HG03565 (cell line): Measurements from ENCODE around the gene KLK10.
"Not testable (repeated sequence)": the region's sequence is repeated elsewhere in the genome, so short reads cannot be mapped to it uniquely, and the experiment has no call there.

Source experiments
- ATAC-seq: cut with Tn5 transposase; IDR thresholded peaks from one replicate; pipeline ENCODE4 v1.9.1; 2021; ENCODE audit warnings: mild to moderate bottlenecking, moderate library complexity; ENCODE audit not compliant: unreplicated experiment

KLK10 gene

GRCh38 chr19:51003316-51003715 is 16.2 kb downstream of the KLK10 start:
- ATAC-seq: no peak

DNA sequence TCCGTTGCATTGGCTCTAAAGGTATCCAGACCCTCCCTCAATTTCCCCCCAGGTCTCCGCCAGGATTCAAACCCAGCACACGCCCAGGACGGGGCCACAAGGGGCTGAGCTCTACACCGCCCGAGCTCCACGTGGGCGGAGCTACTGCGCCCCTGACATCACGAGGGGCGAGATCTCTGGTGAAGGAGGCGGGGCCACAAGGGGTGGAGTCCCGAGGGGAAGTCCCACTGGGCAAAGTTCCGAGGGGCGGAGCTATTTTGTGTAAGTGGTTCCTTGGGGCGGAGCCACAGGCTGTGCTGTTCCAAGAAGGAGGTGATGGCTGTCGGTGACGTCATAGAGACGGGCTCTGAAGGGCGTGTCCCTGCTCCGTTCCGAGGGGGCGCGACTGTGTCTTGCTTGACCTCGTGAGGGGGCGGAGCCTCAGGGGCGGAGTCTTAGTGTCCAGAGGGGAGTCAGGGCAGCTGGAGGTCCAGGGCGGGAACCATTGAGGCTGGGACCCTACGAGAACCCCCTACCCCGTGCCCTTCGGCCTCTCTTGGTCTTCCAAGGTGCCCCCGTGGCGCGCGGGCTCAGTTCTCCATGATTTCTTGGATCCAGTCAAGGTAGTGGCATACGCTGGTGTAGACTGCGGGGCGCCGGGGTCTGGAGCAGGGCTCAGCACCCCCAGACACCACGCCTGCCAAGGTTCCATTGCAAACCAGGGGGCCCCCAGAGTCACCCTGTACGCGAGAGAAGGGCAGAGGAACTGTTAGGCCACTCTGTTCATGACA is 16.8 kb downstream of the KLK10 start:
- no peak for ATAC-seq

DNA sequence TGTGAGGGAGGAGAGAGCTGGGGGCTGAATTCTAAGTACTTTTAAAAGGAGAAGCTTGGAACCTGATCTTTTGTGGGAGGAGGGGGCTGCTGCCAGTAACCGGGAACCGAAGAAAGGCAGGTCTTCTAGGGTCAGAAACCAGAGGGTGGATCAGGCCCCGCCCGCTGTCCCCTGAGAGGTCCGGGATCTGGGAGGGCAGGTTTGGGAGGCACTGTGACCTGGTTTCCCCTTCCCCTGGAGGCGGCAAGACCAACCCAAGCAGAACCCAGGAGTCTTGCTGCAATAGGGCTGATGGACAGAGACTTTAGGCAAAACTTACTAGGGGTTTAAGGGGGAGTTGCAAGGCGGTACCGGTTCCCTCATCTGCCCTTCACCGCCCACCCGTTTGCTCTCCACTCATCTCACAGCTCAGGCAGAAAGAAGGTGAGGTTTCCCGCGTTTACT is 17.4 kb downstream of the KLK10 start:
- ATAC-seq: no peak

GRCh38 chr19:51001515-51001914 is 18.0 kb downstream of the KLK10 start, which contains the start of gene KLK8:
KLK8 (minus strand) TSS chr19:51001604; CDS start chr19:51001167, 437 bp downstream.
- no peak for ATAC-seq

DNA sequence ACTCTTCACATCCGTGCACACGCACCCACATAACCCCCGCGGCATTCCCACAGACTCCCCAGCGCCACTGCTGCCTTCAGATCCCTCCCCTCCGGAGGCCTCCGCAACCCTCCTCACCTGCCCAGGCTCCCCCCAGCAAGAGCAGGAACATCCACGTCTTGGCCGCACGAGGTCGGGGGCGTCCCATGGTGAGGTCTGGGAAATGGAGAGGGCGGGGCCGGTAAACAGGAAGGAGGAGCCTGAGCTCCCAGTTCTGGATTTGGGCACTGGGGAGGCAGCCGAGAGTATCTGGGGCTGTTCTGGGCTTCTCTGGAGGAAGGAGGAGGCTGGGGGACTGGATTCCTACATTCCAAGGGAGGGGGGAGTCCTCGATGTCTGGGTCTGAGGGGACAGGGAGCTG is 18.5 kb downstream of the KLK10 start:
- no peak for ATAC-seq

DNA sequence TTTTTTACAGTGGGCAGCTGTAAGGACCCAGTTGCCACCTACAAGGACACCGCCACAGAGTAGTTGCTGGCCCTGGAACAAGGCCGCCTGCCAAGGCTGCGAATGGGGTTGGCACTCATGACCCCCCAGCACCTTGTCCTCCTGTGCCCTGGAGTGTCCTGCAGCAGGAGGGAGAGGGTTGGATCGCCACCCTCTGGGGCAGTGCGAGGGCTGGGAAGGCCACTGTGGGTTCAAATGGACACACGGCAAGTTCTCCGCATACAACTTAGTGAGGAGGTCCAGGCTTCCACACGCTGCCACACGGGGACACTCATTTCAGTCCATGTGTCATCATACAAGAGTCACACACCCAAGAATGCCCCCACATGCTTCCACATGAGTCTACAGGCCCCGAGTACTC is 19.1 kb downstream of the KLK10 start:
- no peak for ATAC-seq

DNA sequence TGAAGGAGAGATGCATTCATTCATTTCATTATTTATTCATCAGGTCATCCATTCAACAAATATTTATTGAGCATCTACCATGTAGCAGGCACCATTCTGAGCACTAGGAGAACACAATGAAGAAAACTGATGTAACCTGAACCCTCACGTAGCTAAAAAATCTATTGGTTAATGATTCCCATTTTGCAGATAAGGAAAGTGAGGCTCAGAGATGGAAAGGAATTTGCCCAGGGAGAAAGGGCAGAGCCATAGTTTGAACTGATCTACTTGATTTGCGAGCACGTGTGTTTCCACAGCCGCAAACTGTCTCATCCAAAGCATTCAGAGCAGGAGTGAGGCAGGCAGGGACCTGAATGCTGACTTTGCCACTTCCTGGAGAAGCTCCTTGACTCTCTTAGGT is 20.8 kb downstream of the KLK10 start:
- no peak for ATAC-seq

- ATAC-seq: no peak
Measured at GRCh38 chr19:50998061-50998460, 21.4 kb downstream of the KLK10 start.

DNA sequence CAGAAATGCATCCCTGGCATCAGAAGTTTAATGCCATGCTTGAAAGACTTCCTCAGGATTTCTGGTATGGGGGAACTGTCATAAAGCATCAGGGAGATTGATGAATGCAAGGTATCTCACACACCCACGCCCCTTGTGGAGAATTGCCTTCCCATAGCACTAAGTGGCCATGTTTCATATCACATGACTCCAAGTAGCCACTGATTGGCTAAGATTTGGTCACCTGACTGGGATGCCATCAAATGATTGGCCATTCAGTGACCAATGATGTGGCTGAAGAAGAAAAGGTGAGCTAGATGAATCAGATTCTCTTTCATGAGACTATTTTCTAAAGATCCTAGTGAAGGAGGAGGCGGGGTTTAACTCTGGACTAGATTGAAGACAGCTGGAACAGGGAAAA is 25.4 kb downstream of the KLK10 start:
- no peak for ATAC-seq

DNA sequence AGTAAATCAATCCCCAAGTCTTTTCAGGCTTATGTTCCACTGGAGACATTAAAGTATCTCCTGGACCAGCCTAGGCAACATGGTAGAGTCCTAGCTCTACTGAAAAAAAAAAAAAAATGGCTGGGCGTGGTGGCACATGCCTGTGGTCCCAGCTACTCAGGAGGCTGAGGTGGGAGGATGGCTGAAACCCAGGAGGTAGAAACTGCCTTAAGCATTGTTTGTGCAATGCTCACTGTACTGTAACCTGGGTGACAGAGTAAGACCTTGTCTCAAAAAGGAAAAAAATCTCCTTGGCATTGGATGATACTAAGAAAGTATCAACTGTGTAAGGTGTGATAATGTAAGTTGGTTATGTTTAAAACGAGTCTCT is 26.9 kb downstream of the KLK10 start:
- ATAC-seq: no peak

DNA sequence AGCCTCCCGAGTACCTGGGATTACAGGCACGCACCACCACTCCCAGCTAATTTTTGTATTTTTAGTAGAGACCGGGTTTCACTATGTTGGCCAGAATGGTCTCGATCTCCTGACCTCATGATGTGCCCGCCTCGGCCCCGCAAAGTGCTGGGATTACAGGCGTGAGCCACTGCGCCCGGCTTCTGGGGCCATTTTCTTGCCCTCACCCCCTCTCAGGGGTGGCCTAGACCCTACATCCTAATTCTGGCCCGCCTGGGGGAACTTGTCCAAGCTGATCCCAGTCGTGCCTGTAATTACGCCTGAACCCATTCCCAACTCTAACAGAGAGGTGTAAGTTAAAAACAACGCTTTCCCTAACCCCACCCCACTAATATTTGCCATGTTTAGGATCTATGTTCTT is 35.1 kb downstream of the KLK10 start:
- ATAC-seq: not testable (repeated sequence)

- no peak for ATAC-seq
Measured at GRCh38 chr19:50983625-50984292, 35.8 kb downstream of the KLK10 start, which contains the start of gene KLK7. KLK7 (minus strand) TSS chr19:50983917; CDS start chr19:50982399, 1,518 bp downstream.

GRCh38 chr19:50982186-50982585 is 37.3 kb downstream of the KLK10 start:
- ATAC-seq: no peak

DNA sequence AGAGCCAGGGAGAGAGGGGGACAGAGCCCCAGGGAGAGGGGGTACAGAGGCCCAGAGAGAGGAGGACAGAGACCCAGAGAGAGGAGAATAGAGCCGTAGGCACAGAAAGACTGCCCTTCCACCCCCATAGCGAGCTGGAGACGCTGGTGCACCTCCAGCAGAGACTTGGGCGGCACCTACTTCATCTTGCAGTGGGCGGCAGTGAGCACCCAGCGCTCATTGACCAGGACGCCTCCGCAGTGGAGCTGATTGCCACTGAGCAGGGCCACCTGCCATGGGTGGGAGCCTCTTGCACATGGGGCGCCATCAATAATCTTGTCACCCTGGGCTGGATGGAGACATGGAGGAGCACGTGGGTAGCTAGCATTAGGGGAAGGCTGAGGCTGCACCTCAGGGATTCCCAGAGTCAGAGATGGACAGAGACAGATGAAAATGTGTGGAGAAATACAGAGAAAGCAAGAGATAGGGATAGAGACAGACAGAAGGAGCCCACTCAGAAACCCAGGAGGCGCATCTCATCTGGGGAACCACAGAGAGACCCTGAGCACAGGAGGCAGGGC is 37.8 kb downstream of the KLK10 start:
- ATAC-seq: no peak

DNA sequence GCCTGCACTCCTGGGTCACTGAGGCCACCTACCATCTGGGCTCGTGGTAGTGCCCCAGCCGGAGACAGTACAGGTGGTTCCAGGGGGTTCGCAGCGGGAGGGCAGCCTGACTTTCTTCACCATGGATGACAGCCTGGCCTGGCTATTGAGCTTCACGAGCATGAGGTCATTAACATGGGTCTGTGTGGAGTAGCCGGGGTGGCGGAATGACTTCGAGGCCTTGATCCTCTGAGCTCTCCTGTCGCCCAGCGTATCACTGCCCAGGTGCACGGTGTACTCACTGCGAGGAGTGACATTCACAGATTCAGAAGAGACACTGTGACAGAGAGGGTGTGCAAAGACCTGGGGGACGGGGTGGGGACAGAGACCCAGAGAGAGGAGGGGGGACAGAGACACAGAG is 39.3 kb downstream of the KLK10 start:
- no peak for ATAC-seq

DNA sequence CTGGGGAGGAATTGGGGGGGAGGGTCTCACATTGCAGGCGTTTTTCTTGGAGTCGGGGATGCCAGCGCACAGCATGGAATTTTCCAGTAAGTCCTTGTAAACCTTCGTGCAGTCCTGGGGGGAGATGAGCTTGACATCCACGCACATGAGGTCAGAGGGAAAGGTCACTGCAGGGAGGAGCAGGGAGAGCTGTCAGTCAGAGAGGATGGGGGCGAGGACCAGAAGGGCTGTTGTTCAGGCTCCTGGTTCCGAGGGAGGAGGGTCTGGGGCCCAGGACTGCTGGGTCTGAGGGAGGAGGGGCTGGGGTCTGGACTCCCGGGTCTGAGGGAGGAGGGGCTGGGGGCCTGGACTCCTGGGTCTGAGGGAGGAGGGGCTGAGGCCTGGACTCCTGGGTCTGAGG is 39.8 kb downstream of the KLK10 start:
- no peak for ATAC-seq

GRCh38 chr19:50978772-50979390 is 40.6 kb downstream of the KLK10 start:
- ATAC-seq: no peak

GRCh38 chr19:50977626-50978025 is 41.9 kb downstream of the KLK10 start:
- no peak for ATAC-seq

DNA sequence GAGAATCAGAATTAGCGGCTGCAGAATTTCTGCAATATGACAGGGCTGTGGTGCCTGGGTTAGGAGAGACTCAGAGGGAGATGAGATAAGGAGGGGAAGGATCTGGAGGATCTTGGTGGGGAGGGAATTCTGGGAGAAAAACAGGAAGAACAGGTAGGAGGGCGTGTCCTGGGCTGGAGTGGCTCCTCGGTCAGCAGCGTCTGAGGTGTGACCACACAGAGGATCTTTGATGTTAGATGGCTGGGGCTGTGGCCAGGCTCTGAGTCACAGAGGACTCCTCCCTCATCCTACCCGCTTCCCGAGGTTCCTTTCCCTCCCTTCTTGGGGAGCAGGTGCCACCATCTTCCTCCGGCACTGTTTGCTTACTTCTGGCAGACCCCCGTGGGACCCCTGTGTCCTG is 43.7 kb downstream of the KLK10 start:
- no peak for ATAC-seq

GRCh38 chr19:50974702-50975556 is 44.6 kb downstream of the KLK10 start:
- ATAC-seq: no peak
